A673 (cell line): ENCODE data around the gene ARHGAP8. TPM values are rescaled to one million over a fixed set of nuclear protein-coding genes. Genes with fewer than 3 reads are reported as not detected.

Source experiments
- BruUV-seq: library from RNA; stranded (reverse); fragments of 400-500 nt; replicated peaks from 2 replicates; lab custom pipeline; 2021; lab: Mats Ljungman, UMichigan
- CTCF ChIA-PET: fragments of 300-600 bp; sonication (Branson Sonifier 250); formaldehyde crosslinking; loops from one replicate; lab custom pipeline; 2022; ENCODE audit warnings: antibody characterized with exemption; lab: Charles Lee
- POLR2A ChIA-PET: fragments of 300-600 bp; sonication (Branson Sonifier 250); formaldehyde crosslinking; loops from one replicate; lab custom pipeline; 2022; ENCODE audit warnings: antibody characterized with exemption; ENCODE audit not compliant: low non-redundant PET; lab: Charles Lee
- DNase-seq: peaks from one replicate; pipeline ENCODE4 v3.0.0-alpha.2; 2015; ENCODE audit warnings: low spot score
- H3K27ac ChIP-seq: fragments of 200-600 bp; sonication (generic); 2 replicates; pipeline ENCODE4 v1.5.1; 2016; ENCODE audit warnings: mixed run types, low read depth, mild to moderate bottlenecking, mixed read lengths, antibody characterized with exemption, low read length; ENCODE audit not compliant: poor library complexity, severe bottlenecking
- H3K27me3 ChIP-seq: fragments of 200-600 bp; sonication (generic); replicated peaks from 2 replicates; pipeline ENCODE4 v1.6.1; 2017; ENCODE audit warnings: mixed run types, low read depth, mild to moderate bottlenecking, mixed read lengths, antibody characterized with exemption, low read length; ENCODE audit not compliant: insufficient read depth, poor library complexity
- H3K36me3 ChIP-seq: fragments of 200-600 bp; sonication (generic); 2 replicates; pipeline ENCODE4 v1.6.1; 2016; ENCODE audit warnings: mixed run types, mild to moderate bottlenecking, mixed read lengths, antibody characterized with exemption, low read length; ENCODE audit not compliant: insufficient read depth, poor library complexity, severe bottlenecking
- H3K4me1 ChIP-seq: fragments of 200-600 bp; sonication (generic); 2 replicates; pipeline ENCODE4 v1.6.1; 2017; ENCODE audit warnings: mixed run types, mild to moderate bottlenecking, mixed read lengths, antibody characterized with exemption, low read length; ENCODE audit not compliant: insufficient read depth, poor library complexity, severe bottlenecking
- H3K4me3 ChIP-seq: fragments of 200-600 bp; sonication (generic); 2 replicates; pipeline ENCODE4 v1.5.1; 2016; ENCODE audit warnings: low read depth, mixed run types, mild to moderate bottlenecking, mixed read lengths, low read length; ENCODE audit not compliant: poor library complexity, severe bottlenecking
- H3K9me3 ChIP-seq: fragments of 200-600 bp; sonication (generic); 2 replicates; pipeline ENCODE4 v1.6.1; 2016; ENCODE audit warnings: mixed run types, low read depth, mild to moderate bottlenecking, mixed read lengths, antibody characterized with exemption, low read length; ENCODE audit not compliant: poor library complexity, severe bottlenecking
- EZH2 ChIP-seq: fragments of 200-600 bp; sonication (generic); IDR thresholded peaks from 2 replicates; pipeline ENCODE4 v1.6.1; 2017; ENCODE audit warnings: borderline replicate concordance, low read depth, mild to moderate bottlenecking, mixed read lengths, antibody characterized with exemption, low read length; ENCODE audit not compliant: poor library complexity, severe bottlenecking
- intact Hi-C: fragments of 100-400 bp; cut with micrococcal nuclease; formaldehyde crosslinking; loops from one replicate; pipeline ENCODE4 v1.10.0; 2022; ENCODE audit not compliant: unreplicated experiment
- total RNA-seq: library from RNA; stranded (reverse); gene quantifications from 2 replicates; pipeline ENCODE4 v1.2.3, GENCODE V29; 2021
- TF ChIP-seq, protein P1 (sequence below): fragments of 300-800, 200-600 bp; sonication (generic); conservative IDR thresholded peaks from 2 replicates; pipeline ENCODE4 v1.5.1; 2017; ENCODE audit warnings: low read depth, mild to moderate bottlenecking, antibody characterized with exemption, low read length, moderate library complexity, mixed read lengths

ARHGAP8 gene
- total RNA-seq, 1 experiment from 2014 or later = not detected

DNA sequence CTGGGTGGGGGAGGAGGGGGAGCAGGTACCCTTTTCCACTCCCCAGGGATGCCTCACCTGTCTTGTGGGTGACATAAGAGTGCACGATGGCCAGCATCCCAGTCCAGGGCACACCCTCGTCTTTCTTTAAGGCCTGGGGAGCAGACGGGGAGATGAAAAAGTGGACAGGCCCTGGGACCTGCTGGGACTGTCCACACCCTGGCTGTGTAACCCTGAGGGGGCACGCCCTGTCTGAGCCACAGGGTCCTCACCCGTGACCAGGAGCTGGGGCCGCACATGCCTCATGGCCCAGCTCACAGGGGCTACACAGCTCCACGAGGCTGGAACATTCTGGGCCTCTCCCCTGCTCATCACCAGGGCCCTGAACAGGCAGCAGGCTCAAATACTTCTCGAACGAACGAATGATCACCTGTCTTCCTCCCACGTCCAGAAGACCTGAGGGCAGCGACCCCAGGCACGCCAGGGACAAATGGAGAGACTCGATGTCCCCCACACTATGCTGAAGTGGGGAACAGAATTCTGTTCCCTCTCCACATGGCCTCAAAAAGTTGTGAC, 133.5 kb downstream of the ARHGAP8 start:
- Histone ChIP-seq H3K36me3 (no peaks in the 10 kb centered on the region), H3K27ac (no peak overlapping the region), H3K4me3 (no peak overlapping the region), H3K9me3 (no peaks in the 10 kb centered on the region), H3K27me3 (no peaks in the 10 kb centered on the region), H3K4me1 (no peaks in the 10 kb centered on the region)
- intact Hi-C loops = no loop called here
- TF ChIP-seq, protein P1, sequence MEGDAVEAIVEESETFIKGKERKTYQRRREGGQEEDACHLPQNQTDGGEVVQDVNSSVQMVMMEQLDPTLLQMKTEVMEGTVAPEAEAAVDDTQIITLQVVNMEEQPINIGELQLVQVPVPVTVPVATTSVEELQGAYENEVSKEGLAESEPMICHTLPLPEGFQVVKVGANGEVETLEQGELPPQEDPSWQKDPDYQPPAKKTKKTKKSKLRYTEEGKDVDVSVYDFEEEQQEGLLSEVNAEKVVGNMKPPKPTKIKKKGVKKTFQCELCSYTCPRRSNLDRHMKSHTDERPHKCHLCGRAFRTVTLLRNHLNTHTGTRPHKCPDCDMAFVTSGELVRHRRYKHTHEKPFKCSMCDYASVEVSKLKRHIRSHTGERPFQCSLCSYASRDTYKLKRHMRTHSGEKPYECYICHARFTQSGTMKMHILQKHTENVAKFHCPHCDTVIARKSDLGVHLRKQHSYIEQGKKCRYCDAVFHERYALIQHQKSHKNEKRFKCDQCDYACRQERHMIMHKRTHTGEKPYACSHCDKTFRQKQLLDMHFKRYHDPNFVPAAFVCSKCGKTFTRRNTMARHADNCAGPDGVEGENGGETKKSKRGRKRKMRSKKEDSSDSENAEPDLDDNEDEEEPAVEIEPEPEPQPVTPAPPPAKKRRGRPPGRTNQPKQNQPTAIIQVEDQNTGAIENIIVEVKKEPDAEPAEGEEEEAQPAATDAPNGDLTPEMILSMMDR = no peak
- TF ChIP-seq EZH2 = no peak
- BruUV-seq = no TSS peak
- POLR2A ChIA-PET = no interaction called here
- CTCF ChIA-PET = interaction anchor here (0.6 kb wide), 1 partner anchor 150 kb away, joined by 11 read pairs; no protein-coding TSS in a partner anchor
- DNase-seq = no peak

DNA sequence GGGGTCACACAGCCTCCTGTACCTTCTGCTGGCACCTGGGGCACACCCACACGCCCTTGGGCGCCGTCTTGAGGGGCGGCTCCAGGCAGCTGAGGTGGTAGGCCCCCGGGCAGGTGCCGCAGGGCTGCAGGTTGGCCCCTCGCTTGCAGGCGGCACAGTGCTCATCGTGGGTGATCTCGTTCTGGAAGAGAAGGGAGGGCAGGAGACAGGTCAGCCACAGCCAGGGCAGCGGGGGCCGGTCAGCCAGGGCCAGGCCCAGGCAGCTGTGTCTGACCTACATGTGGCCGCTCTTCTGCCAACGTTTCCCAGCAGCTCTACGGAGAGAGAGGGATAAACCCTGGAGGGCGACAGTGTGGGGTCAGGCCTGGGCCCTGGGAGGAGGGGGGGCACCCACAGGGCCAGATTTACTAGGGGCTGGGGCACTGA, 135.6 kb downstream of the ARHGAP8 start:
- Histone ChIP-seq H3K4me1 (no peaks in the 10 kb centered on the region), H3K27ac (no peak overlapping the region), H3K9me3 (no peaks in the 10 kb centered on the region), H3K27me3 (no peaks in the 10 kb centered on the region), H3K36me3 (no peaks in the 10 kb centered on the region), H3K4me3 (no peak overlapping the region)
- no peak for DNase-seq
- CTCF ChIA-PET = no interaction called here
- BruUV-seq = no TSS peak
- intact Hi-C loops = no loop called here
- no peak for TF ChIP-seq EZH2
- TF ChIP-seq, protein P1 = no peak
- POLR2A ChIA-PET = no interaction called here

DNA sequence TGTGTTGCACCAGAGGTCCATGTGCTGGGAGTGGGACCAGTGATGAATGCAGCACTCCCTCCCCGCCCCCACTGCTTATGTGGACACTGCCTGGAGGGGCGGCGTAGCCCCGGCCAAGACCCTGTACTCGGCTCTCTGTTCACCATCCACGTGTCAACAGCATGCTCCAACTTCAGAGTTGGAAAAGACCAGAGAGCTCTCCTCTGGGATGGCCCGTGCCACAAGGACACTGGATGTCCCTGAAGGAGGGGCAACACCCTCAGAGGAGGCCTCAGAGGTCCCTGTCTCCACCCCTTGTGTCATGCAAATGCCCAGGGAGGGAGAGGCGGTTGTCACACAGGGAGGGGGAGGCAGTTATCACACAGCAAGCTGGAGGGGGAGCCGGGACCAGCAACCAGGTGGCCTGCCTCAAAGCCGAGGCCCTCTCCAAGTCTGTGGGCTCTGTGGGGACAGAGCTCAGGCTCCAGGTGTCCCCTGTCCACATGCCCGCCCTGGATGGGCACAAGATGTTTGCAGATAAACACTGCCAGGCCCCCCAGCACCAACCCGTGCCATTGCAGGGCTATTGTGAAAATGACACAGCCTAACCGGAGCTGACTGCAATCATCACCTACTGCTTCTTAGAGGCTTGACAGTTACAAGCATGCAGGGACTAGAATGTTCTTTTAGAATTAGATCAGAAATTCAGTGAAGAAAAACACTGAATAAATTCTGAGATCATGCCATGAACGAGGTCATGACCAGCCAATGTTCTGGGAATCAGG, 136.3 kb downstream of the ARHGAP8 start:
- no peaks in the 10 kb centered on the region for H3K36me3 ChIP-seq
- intact Hi-C loops = no loop called here
- no peaks in the 10 kb centered on the region for H3K27me3 ChIP-seq
- TF ChIP-seq, protein P1 = no peak
- TF ChIP-seq EZH2 = no peak
- ChIA-PET POLR2A (no interaction called here), CTCF (no interaction called here)
- H3K27ac ChIP-seq = no peak overlapping the region
- H3K4me1 ChIP-seq = no peaks in the 10 kb centered on the region
- no peaks in the 10 kb centered on the region for H3K9me3 ChIP-seq
- no peak for DNase-seq
- BruUV-seq = no TSS peak
- no peak overlapping the region for H3K4me3 ChIP-seq
